Osteoblast (primary cell): ENCODE results near the gene ATXN7L3. TPM values are rescaled to one million over a fixed set of nuclear protein-coding genes. Genes with fewer than 3 reads are reported as not detected.

Experiments used
- DNase-seq: peaks from one replicate; pipeline ENCODE4 v3.0.0; 2011; ENCODE audit warnings: low spot score, mixed read lengths; ENCODE audit not compliant: insufficient read length; ENCODE audit errors: missing footprints
- H2AFZ ChIP-seq: 2 replicates; pipeline ENCODE4 v1.6.0; 2011; ENCODE audit warnings: mild to moderate bottlenecking, low read length
- H3K27ac ChIP-seq: 2 replicates; pipeline ENCODE4 v1.5.1; 2011; ENCODE audit warnings: mild to moderate bottlenecking, low read depth, low read length, moderate library complexity
- H3K27me3 ChIP-seq: 2 replicates; pipeline ENCODE4 v1.6.0; 2012; ENCODE audit warnings: mild to moderate bottlenecking, control low read depth, inconsistent platforms, low read length, moderate library complexity; ENCODE audit not compliant: insufficient read depth
- H3K36me3 ChIP-seq: 2 replicates; pipeline ENCODE4 v1.5.1; 2011; ENCODE audit warnings: mild to moderate bottlenecking, low read length, control low read depth, moderate library complexity; ENCODE audit not compliant: insufficient read depth
- H3K4me1 ChIP-seq: 2 replicates; pipeline ENCODE4 v1.5.1; 2011; ENCODE audit warnings: mild to moderate bottlenecking, low read length, control low read depth, moderate library complexity; ENCODE audit not compliant: insufficient read depth
- H3K4me2 ChIP-seq: 2 replicates; pipeline ENCODE4 v1.6.0; 2011; ENCODE audit warnings: mild to moderate bottlenecking, low read length; ENCODE audit not compliant: insufficient read depth
- H3K4me3 ChIP-seq: fragments of 200-600 bp; sonication (generic); 3 replicates; pipeline ENCODE4 v1.5.1; 2012; ENCODE audit warnings: mild to moderate bottlenecking, low read length, inconsistent platforms; ENCODE audit not compliant: insufficient read depth
- H3K79me2 ChIP-seq: 2 replicates; pipeline ENCODE4 v1.6.0; 2012; ENCODE audit warnings: mild to moderate bottlenecking, low read length, control low read depth, inconsistent platforms; ENCODE audit not compliant: insufficient read depth
- H3K9me3 ChIP-seq: 2 replicates; pipeline ENCODE4 v1.5.1; 2011; ENCODE audit warnings: low read depth, low read length, control low read depth
- H4K20me1 ChIP-seq: 2 replicates; pipeline ENCODE4 v1.6.0; 2012; ENCODE audit warnings: mild to moderate bottlenecking, low read length, control low read depth; ENCODE audit not compliant: insufficient read depth
- CTCF ChIP-seq: IDR thresholded peaks from 2 replicates; pipeline ENCODE4 v1.5.1; 2011; ENCODE audit warnings: mild to moderate bottlenecking, low read depth, low read length, moderate library complexity; ENCODE audit errors: extremely low read depth
- total RNA-seq: library from RNA; depleted of rRNA; stranded (reverse); fragments of >200 nt; gene quantifications from 2 replicates; pipeline ENCODE4 v1.2.3, GENCODE V29; 2012

ATXN7L3 gene
- total RNA-seq, 1 donor, result 38.4 TPM

GRCh38 chr17:44176257-44176656 lies 23.4 kb downstream of the ATXN7L3 start:
- Histone ChIP-seq H3K4me2 (no peak overlapping the region), H3K27me3 (no peaks in the 10 kb centered on the region)
- DNase-seq, result peak; percentile 96

GRCh38 chr17:44174427-44174826 lies 25.3 kb downstream of the ATXN7L3 start:
- no peaks in the 10 kb centered on the region for H3K27me3 ChIP-seq
- H3K36me3 ChIP-seq, result peaks cover 6% of the 10 kb centered on the region
- H3K9me3 ChIP-seq, result no peaks in the 10 kb centered on the region
- TF ChIP-seq CTCF, result no peak
- H2AFZ ChIP-seq, result no peak overlapping the region
- no peaks in the 10 kb centered on the region for H4K20me1 ChIP-seq
- DNase-seq, result peak; percentile 53
- no peaks in the 10 kb centered on the region for H3K79me2 ChIP-seq
- no peak overlapping the region for H3K4me2 ChIP-seq
- H3K27ac ChIP-seq, result no peak overlapping the region
- H3K4me1 ChIP-seq, result peaks cover 9% of the 10 kb centered on the region
- no peak overlapping the region for H3K4me3 ChIP-seq

More at GRCh38 chr17:44176257-44176656, 23.4 kb downstream of the ATXN7L3 start:
- Histone ChIP-seq H3K27ac (no peak overlapping the region), H3K4me3 (no peak overlapping the region), H4K20me1 (no peaks in the 10 kb centered on the region), H3K9me3 (no peaks in the 10 kb centered on the region), H3K4me1 (no peaks in the 10 kb centered on the region), H2AFZ (no peak overlapping the region), H3K79me2 (no peaks in the 10 kb centered on the region), H3K36me3 (peaks cover 6% of the 10 kb centered on the region)
- no peak for TF ChIP-seq CTCF

GRCh38 chr17:44171931-44172455 lies 27.7 kb downstream of the ATXN7L3 start:
- Histone ChIP-seq H2AFZ (no peak overlapping the region), H3K4me1 (peaks cover 13% of the 10 kb centered on the region), H3K79me2 (no peaks in the 10 kb centered on the region), H3K27me3 (no peaks in the 10 kb centered on the region), H3K4me3 (no peak overlapping the region), H4K20me1 (no peaks in the 10 kb centered on the region), H3K27ac (no peak overlapping the region), H3K4me2 (no peak overlapping the region), H3K36me3 (no peaks in the 10 kb centered on the region), H3K9me3 (no peaks in the 10 kb centered on the region)
- TF ChIP-seq CTCF, result no peak
- peak; percentile 90 for DNase-seq

GRCh38 chr17:44170499-44171201 lies 29.0 kb downstream of the ATXN7L3 start, which contains the start of gene ASB16:
ASB16 (plus strand) TSS chr17:44170704; CDS start chr17:44170790, 86 bp downstream.
- Histone ChIP-seq H4K20me1 (no peaks in the 10 kb centered on the region), H2AFZ (peak within 1 kb of the TSS; percentile 51), H3K36me3 (no peaks in the 10 kb centered on the region), H3K9me3 (no peaks in the 10 kb centered on the region), H3K27ac (no peak within 1 kb of the TSS), H3K79me2 (no peaks in the 10 kb centered on the region), H3K4me2 (peak within 1 kb of the TSS; percentile 70), H3K4me3 (peak within 1 kb of the TSS; percentile 54), H3K4me1 (peaks cover 13% of the 10 kb centered on the region), H3K27me3 (no peaks in the 10 kb centered on the region)
- no peak for TF ChIP-seq CTCF
- DNase-seq, result peak; percentile 94
